Nephron progenitor cell (in vitro differentiated cells): Measurements from ENCODE around the gene MERTK.

Experiments
- DNase-seq: peaks from one replicate; pipeline ENCODE4 v3.0.0; 2021
- H3K27ac Mint-ChIP-seq: 2 replicates; pipeline ENCODE4 v1.8.0; 2021; ENCODE audit warnings: mild to moderate bottlenecking, moderate library complexity, mixed read lengths
- H3K27me3 Mint-ChIP-seq: 2 replicates; pipeline ENCODE4 v1.8.0; 2021; ENCODE audit warnings: mild to moderate bottlenecking, low read depth, mixed read lengths; ENCODE audit not compliant: poor library complexity
- H3K36me3 Mint-ChIP-seq: 2 replicates; pipeline ENCODE4 v1.8.0; 2021; ENCODE audit warnings: low read depth, mixed read lengths
- H3K4me1 Mint-ChIP-seq: 2 replicates; pipeline ENCODE4 v1.8.0; 2021; ENCODE audit warnings: mixed read lengths
- H3K4me3 Mint-ChIP-seq: 2 replicates; pipeline ENCODE4 v1.8.0; 2021; ENCODE audit warnings: mild to moderate bottlenecking, moderate library complexity, mixed read lengths
- H3K9me3 Mint-ChIP-seq: 2 replicates; pipeline ENCODE4 v1.8.0; 2021; ENCODE audit warnings: mild to moderate bottlenecking, moderate library complexity, mixed read lengths
- CTCF ChIP-seq: fragments of 200-600 bp; sonication (generic); IDR thresholded peaks from 2 replicates; pipeline ENCODE4 v1.5.0; 2021; ENCODE audit warnings: antibody characterized with exemption

Gene MERTK

GRCh38 chr2:111940333-111941196 is 42.2 kb downstream of the MERTK start:
- Mint-ChIP-seq H3K27ac (no peak overlapping the region), H3K36me3 (no peaks in the 10 kb centered on the region), H3K9me3 (no peaks in the 10 kb centered on the region), H3K4me1 (peaks cover 17% of the 10 kb centered on the region), H3K4me3 (no peak overlapping the region), H3K27me3 (peaks cover 3% of the 10 kb centered on the region)
- TF ChIP-seq CTCF, result no peak
- DNase-seq, result no peak

- no peak overlapping the region for H3K27ac Mint-ChIP-seq
- peaks cover 3% of the 10 kb centered on the region for H3K27me3 Mint-ChIP-seq
- DNase-seq, result no peak
- no peak overlapping the region for H3K4me3 Mint-ChIP-seq
- no peaks in the 10 kb centered on the region for H3K9me3 Mint-ChIP-seq
- TF ChIP-seq CTCF, result no peak
- H3K36me3 Mint-ChIP-seq, result no peaks in the 10 kb centered on the region
- H3K4me1 Mint-ChIP-seq, result peaks cover 27% of the 10 kb centered on the region
Observed at GRCh38 chr2:111941531-111941930, 43.1 kb downstream of the MERTK start.

GRCh38 chr2:111944531-111945210 is 46.3 kb downstream of the MERTK start:
- Mint-ChIP-seq H3K27ac (no peak overlapping the region), H3K4me3 (no peak overlapping the region), H3K36me3 (peaks cover 20% of the 10 kb centered on the region), H3K4me1 (peaks cover 29% of the 10 kb centered on the region), H3K27me3 (peaks cover 2% of the 10 kb centered on the region), H3K9me3 (no peaks in the 10 kb centered on the region)
- no peak for DNase-seq
- no peak for TF ChIP-seq CTCF

GRCh38 chr2:111945444-111946293 is 47.3 kb downstream of the MERTK start:
- Mint-ChIP-seq H3K4me1 (peaks cover 29% of the 10 kb centered on the region), H3K4me3 (no peak overlapping the region), H3K9me3 (no peaks in the 10 kb centered on the region), H3K27me3 (peaks cover 2% of the 10 kb centered on the region), H3K27ac (no peak overlapping the region), H3K36me3 (peaks cover 20% of the 10 kb centered on the region)
- no peak for TF ChIP-seq CTCF
- no peak for DNase-seq

GRCh38 chr2:111946294-111947114 is 48.1 kb downstream of the MERTK start:
- H3K4me1 Mint-ChIP-seq, result peaks cover 29% of the 10 kb centered on the region
- peaks cover 2% of the 10 kb centered on the region for H3K27me3 Mint-ChIP-seq
- TF ChIP-seq CTCF, result no peak
- H3K36me3 Mint-ChIP-seq, result peaks cover 20% of the 10 kb centered on the region
- no peak for DNase-seq
- no peaks in the 10 kb centered on the region for H3K9me3 Mint-ChIP-seq
- H3K4me3 Mint-ChIP-seq, result no peak overlapping the region
- no peak overlapping the region for H3K27ac Mint-ChIP-seq
